HS-27A (cell line): ENCODE measurements around the gene AHCYL2.
A peak's percentile ranks its signal among the peaks of the same experiment; 100 is the strongest.
"Not testable (repeated sequence)": the region's sequence is repeated elsewhere in the genome, so short reads cannot be mapped to it uniquely, and the experiment has no call there.

Experiments
- DNase-seq: peaks from one replicate; pipeline ENCODE4 v3.0.0-alpha.2; 2012; ENCODE audit warnings: low read depth, missing footprints

AHCYL2 gene

GRCh38 chr7:129385598-129385997, 160.8 kb downstream of the AHCYL2 start:
- no peak for DNase-seq

GRCh38 chr7:129386506-129386905, 161.7 kb downstream of the AHCYL2 start:
- no peak for DNase-seq

GRCh38 chr7:129387537-129387936, 162.7 kb downstream of the AHCYL2 start:
- no peak for DNase-seq

- DNase-seq = no peak
Observed at GRCh38 chr7:129388333-129389098, 163.7 kb downstream of the AHCYL2 start.

GRCh38 chr7:129389829-129390228, 165.0 kb downstream of the AHCYL2 start:
- no peak for DNase-seq

GRCh38 chr7:129390314-129390713, 165.5 kb downstream of the AHCYL2 start:
- no peak for DNase-seq

GRCh38 chr7:129391546-129392171, 166.8 kb downstream of the AHCYL2 start:
- DNase-seq = no peak

GRCh38 chr7:129393255-129393654, 168.4 kb downstream of the AHCYL2 start:
- DNase-seq = no peak

GRCh38 chr7:129394101-129394500, 169.3 kb downstream of the AHCYL2 start:
- no peak for DNase-seq

GRCh38 chr7:129394982-129395914, 170.4 kb downstream of the AHCYL2 start:
- DNase-seq = no peak

- DNase-seq = peak; percentile 3
Observed at GRCh38 chr7:129401228-129401966, 176.6 kb downstream of the AHCYL2 start.

- DNase-seq = no peak
Observed at GRCh38 chr7:129401967-129402860, 177.4 kb downstream of the AHCYL2 start.

GRCh38 chr7:129405527-129405926, 180.7 kb downstream of the AHCYL2 start:
- DNase-seq = no peak

- DNase-seq = not testable (repeated sequence)
Observed at GRCh38 chr7:129410238-129410637, 185.4 kb downstream of the AHCYL2 start.

- no peak for DNase-seq
Observed at GRCh38 chr7:129412501-129412900, 187.7 kb downstream of the AHCYL2 start.

- DNase-seq = no peak
Observed at GRCh38 chr7:129417073-129417472, 192.2 kb downstream of the AHCYL2 start.

GRCh38 chr7:129421717-129422250, 197.0 kb downstream of the AHCYL2 start:
- DNase-seq = no peak

- no peak for DNase-seq
Observed at GRCh38 chr7:129422727-129423126, 197.9 kb downstream of the AHCYL2 start.

GRCh38 chr7:129423700-129424410, 199.0 kb downstream of the AHCYL2 start:
- no peak for DNase-seq

- no peak for DNase-seq
Observed at GRCh38 chr7:129426482-129426881, 201.7 kb downstream of the AHCYL2 start.
